ENCODE data around the gene PREP.

DNA sequence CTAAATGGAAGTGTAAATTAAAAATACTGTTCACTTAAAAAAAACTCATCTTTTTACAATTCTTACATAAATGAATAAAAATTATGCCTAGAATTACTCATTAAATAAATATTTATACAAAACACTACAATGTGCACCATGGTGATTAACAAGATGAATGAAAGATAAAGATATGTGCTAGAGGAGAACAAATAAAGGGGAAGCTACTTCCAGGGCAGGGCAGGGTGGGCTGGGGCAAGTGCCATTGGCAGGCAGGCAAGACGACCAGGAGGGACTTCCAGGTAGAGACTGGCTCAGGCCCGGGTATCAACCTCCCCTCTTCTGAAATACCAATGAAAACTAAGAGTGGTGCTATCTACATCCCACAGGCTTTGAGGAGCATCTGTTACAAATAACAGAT, 20.4 kb downstream of the PREP start:
- TF ChIP-seq, protein P1, sequence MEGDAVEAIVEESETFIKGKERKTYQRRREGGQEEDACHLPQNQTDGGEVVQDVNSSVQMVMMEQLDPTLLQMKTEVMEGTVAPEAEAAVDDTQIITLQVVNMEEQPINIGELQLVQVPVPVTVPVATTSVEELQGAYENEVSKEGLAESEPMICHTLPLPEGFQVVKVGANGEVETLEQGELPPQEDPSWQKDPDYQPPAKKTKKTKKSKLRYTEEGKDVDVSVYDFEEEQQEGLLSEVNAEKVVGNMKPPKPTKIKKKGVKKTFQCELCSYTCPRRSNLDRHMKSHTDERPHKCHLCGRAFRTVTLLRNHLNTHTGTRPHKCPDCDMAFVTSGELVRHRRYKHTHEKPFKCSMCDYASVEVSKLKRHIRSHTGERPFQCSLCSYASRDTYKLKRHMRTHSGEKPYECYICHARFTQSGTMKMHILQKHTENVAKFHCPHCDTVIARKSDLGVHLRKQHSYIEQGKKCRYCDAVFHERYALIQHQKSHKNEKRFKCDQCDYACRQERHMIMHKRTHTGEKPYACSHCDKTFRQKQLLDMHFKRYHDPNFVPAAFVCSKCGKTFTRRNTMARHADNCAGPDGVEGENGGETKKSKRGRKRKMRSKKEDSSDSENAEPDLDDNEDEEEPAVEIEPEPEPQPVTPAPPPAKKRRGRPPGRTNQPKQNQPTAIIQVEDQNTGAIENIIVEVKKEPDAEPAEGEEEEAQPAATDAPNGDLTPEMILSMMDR (IDR thresholded peaks at IDR 0.05; ENCODE audit: insufficient read depth, low read depth, low read length) = no peak
- TF ChIP-seq EZH2 (IDR thresholded peaks at IDR 0.05; ENCODE audit: insufficient read depth, low read length) = no peak

All from astrocyte (in vitro differentiated cells and primary cell).